Measurements from ENCODE around the gene ATP6V0D1.

ATP6V0D1 gene

DNA sequence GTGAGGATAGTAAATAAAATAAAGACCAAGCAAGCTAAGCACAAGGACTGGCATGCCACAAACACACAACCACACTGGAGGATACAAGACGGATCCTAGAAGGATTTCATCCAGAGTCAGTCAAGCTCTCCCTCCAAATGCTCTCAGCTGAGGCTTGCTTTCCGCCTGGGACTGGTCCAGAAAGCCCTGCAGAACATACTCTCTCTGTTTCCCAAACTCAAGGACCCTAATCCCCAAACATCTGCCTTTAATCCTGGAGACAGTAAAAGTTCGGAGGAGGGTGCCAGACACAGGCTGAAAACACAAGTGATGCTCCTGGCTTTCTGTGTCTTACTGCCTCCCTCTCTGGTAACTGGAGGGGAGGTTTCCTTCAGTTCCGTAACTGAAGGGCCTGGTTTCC, 55.4 kb downstream of the ATP6V0D1 start:
- Histone ChIP-seq H3K27ac (no peak overlapping the region), H3K27me3 (peaks cover 76% of the 10 kb centered on the region), H3K9me3 (no peaks in the 10 kb centered on the region), H3K4me3 (ENCODE audit: low read depth in 1 of 2, low read length in 1 of 2) (no peak overlapping the region), H3K4me1 (ENCODE audit: control insufficient read depth in 1 of 2, insufficient read depth in 1 of 2, low read depth in 1 of 2, low read length in 1 of 2) (peaks cover 6 to 7% of the 10 kb centered on the region in 2 experiments), H3K36me3 (no peaks in the 10 kb centered on the region)
- TF ChIP-seq, protein P1, sequence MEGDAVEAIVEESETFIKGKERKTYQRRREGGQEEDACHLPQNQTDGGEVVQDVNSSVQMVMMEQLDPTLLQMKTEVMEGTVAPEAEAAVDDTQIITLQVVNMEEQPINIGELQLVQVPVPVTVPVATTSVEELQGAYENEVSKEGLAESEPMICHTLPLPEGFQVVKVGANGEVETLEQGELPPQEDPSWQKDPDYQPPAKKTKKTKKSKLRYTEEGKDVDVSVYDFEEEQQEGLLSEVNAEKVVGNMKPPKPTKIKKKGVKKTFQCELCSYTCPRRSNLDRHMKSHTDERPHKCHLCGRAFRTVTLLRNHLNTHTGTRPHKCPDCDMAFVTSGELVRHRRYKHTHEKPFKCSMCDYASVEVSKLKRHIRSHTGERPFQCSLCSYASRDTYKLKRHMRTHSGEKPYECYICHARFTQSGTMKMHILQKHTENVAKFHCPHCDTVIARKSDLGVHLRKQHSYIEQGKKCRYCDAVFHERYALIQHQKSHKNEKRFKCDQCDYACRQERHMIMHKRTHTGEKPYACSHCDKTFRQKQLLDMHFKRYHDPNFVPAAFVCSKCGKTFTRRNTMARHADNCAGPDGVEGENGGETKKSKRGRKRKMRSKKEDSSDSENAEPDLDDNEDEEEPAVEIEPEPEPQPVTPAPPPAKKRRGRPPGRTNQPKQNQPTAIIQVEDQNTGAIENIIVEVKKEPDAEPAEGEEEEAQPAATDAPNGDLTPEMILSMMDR (IDR thresholded peaks at IDR 0.05) = no peak

DNA sequence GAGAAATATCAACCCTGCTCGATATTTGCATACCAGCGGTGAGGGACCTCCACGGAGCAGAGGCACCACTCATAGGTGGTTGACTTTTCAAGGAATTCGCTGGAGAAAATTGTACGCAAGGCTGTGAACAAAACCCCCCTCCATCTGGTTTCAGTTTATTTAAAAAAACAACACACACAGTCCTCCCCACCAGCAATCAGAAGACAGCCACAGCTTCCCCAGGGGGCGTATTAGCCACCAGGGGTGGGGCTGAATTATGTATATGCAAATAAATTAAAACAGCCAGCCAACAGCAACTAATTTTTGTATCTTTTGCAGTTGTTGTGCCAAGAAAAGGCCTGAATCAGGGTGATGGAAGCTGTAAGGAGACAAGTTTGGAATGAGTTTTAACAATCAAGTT, 55.9 kb downstream of the ATP6V0D1 start:
- no peak overlapping the region for H3K4me3 ChIP-seq (ENCODE audit: low read depth in 1 of 2, low read length in 1 of 2)
- TF ChIP-seq, protein P1 (IDR thresholded peaks at IDR 0.05) = no peak
- peaks cover 1 to 2% of the 10 kb centered on the region in 2 experiments for H3K4me1 ChIP-seq (ENCODE audit: control insufficient read depth in 1 of 2, insufficient read depth in 1 of 2, low read depth in 1 of 2, low read length in 1 of 2)
- H3K27ac ChIP-seq = no peak overlapping the region
- no peaks in the 10 kb centered on the region for H3K36me3 ChIP-seq
- no peaks in the 10 kb centered on the region for H3K9me3 ChIP-seq
- H3K27me3 ChIP-seq = peaks cover 73% of the 10 kb centered on the region

DNA sequence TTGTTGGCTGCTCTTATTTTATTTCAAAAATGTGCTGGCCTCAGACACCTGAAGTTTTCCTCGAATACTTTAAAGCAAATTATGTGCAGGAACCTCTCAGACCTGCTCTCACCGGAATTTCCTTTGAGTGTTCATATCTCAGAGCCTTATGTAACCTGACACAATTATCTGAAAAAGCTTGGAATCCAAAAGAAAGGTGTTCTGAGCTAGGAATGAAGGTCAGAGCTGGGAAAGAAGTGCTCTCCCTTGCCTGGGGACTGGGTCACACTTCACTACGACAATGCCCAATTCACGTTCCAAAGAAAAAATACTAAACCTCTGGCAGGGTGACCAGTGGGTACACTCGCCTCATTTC, 56.7 kb downstream of the ATP6V0D1 start:
- Histone ChIP-seq H3K4me1 (ENCODE audit: control insufficient read depth in 1 of 2, insufficient read depth in 1 of 2, low read depth in 1 of 2, low read length in 1 of 2) (no peaks in the 10 kb centered on the region), H3K27ac (no peak overlapping the region), H3K4me3 (ENCODE audit: low read depth in 1 of 2, low read length in 1 of 2) (no peak overlapping the region), H3K27me3 (peaks cover 73% of the 10 kb centered on the region), H3K36me3 (no peaks in the 10 kb centered on the region), H3K9me3 (no peaks in the 10 kb centered on the region)
- TF ChIP-seq, protein P1 (IDR thresholded peaks at IDR 0.05) = no peak

DNA sequence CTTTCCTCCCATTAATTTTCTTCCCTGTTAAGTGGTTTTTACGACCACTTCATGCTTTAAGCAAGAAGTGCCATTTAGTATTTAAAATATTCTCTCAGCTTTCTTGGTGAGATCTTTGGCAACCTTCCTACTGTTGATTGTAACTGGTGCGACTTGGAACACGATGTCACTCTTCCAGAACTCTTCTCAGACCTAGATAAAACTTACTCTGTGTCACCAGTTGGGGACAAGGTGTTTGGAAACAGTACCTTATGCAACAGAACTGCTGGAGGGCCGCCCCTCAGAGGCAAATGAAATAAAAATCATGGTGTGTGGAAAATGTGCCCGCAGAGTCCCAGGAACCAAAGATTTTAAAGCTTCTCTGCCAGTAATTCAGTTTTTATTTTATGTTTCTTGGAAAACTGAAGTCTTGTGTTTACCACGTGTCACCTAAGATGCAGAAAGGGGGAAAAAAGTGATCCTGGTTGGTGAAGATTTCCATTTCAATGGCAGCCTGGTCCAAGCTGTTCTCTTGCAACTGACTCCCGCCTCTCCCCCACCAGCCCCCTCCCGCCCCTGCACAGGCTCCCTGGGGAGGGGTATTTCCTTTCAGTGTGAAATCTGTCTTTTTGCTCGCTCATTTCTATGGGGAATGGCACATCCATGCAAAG, 57.2 kb downstream of the ATP6V0D1 start:
- Histone ChIP-seq H3K4me1 (ENCODE audit: control insufficient read depth in 1 of 2, insufficient read depth in 1 of 2, low read depth in 1 of 2, low read length in 1 of 2) (no peaks in the 10 kb centered on the region), H3K27me3 (peaks cover 73% of the 10 kb centered on the region)
- TF ChIP-seq, protein P1 (IDR thresholded peaks at IDR 0.05) = no peak

DNA sequence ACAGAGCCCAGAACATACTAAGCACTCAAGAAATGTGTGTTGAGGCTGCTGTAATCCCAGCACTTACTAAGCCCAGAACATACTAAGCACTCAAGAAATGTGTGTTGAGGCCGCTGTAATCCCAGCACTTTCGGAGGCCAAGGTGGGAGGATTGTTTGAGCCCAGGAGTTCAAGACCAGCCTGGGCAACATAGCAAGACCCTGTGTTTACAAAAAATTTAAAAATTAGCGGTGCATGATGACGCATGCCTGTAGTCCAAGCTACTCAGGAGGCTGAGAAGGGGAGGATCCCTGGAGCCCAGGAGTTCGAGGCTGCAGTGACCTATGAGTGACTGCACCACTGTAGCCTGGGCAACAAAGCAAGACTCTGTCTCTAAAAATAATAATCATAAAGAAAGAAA, 57.9 kb downstream of the ATP6V0D1 start:
- no peaks in the 10 kb centered on the region for H3K9me3 ChIP-seq
- H3K27me3 ChIP-seq = peaks cover 69% of the 10 kb centered on the region
- no peaks in the 10 kb centered on the region for H3K4me1 ChIP-seq (ENCODE audit: control insufficient read depth in 1 of 2, insufficient read depth in 1 of 2, low read depth in 1 of 2, low read length in 1 of 2)
- H3K36me3 ChIP-seq = no peaks in the 10 kb centered on the region
- TF ChIP-seq, protein P1 (IDR thresholded peaks at IDR 0.05) = no peak
- H3K27ac ChIP-seq = no peak overlapping the region
- H3K4me3 ChIP-seq (ENCODE audit: low read depth in 1 of 2, low read length in 1 of 2) = no peak overlapping the region

More for the DNA sequence above, 57.2 kb downstream of the ATP6V0D1 start:
- Histone ChIP-seq H3K36me3 (no peaks in the 10 kb centered on the region), H3K9me3 (no peaks in the 10 kb centered on the region), H3K27ac (no peak overlapping the region), H3K4me3 (ENCODE audit: low read depth in 1 of 2, low read length in 1 of 2) (no peak overlapping the region)
